OCI-LY3 (cell line): ENCODE results near the gene CRTC1.
A peak's percentile ranks its signal among the peaks of the same experiment; 100 is the strongest.

Experiments
- CTCF ChIP-seq: fragments of 200-600, 300-600 bp; sonication (generic); IDR thresholded peaks from 2 replicates; pipeline ENCODE4 v1.5.1; 2014; ENCODE audit warnings: antibody characterized with exemption, low read length, low read depth
- EZH2phosphoT487 ChIP-seq: fragments of 200-600 bp; shearing (Covaris generic); IDR thresholded peaks from 2 replicates; pipeline ENCODE4 v1.6.1; 2018; ENCODE audit warnings: antibody characterized with exemption, mixed run types, low read depth

GRCh38 chr19:18683109-18683957 lies at the start of gene CRTC1:
- peak; percentile 19; the same call in 1 of the 2 replicates for TF ChIP-seq CTCF
- TF ChIP-seq EZH2phosphoT487 = no peak
